Measurements from ENCODE around the gene DDX23.

The DDX23 gene

GRCh38 chr12:48782457-48783395 lies 69.2 kb downstream of the DDX23 start:
- DNase-seq (ENCODE audit: low read depth), result no peak
- no peak overlapping the region for H3K4me3 ChIP-seq (ENCODE audit: low read depth, low read length)

- H3K4me3 ChIP-seq (ENCODE audit: low read depth, low read length), result no peak overlapping the region
- no peak for DNase-seq (ENCODE audit: low read depth)
Measured at GRCh38 chr12:48781750-48782456, 70.1 kb downstream of the DDX23 start.

GRCh38 chr12:48780381-48781025 lies 71.5 kb downstream of the DDX23 start:
- H3K4me3 ChIP-seq (ENCODE audit: low read depth, low read length), result no peak overlapping the region
- no peak for DNase-seq (ENCODE audit: low read depth)

GRCh38 chr12:48779869-48780268 lies 72.1 kb downstream of the DDX23 start:
- DNase-seq (ENCODE audit: low read depth), result peak; percentile 67
- H3K4me3 ChIP-seq (ENCODE audit: low read depth, low read length), result no peak overlapping the region
